ENCODE measurements around the gene HOXB7.

Gene HOXB7

GRCh38 chr17:48579760-48580554 lies 30.9 kb downstream of the HOXB7 start:
- H3K27me3 Mint-ChIP-seq: peaks cover 59% of the 10 kb centered on the region
- H3K36me3 Mint-ChIP-seq (ENCODE audit: low read depth): no peaks in the 10 kb centered on the region
- H3K9me3 Mint-ChIP-seq: no peaks in the 10 kb centered on the region
- H3K27ac Mint-ChIP-seq: no peak overlapping the region
- H3K4me3 Mint-ChIP-seq: peak overlapping the region; percentile 88
- peaks cover 42% of the 10 kb centered on the region for H3K4me1 Mint-ChIP-seq (ENCODE audit: low read depth)

GRCh38 chr17:48579471-48579759 lies 31.4 kb downstream of the HOXB7 start:
- H3K4me1 Mint-ChIP-seq (ENCODE audit: low read depth): peaks cover 42% of the 10 kb centered on the region
- no peaks in the 10 kb centered on the region for H3K36me3 Mint-ChIP-seq (ENCODE audit: low read depth)
- peaks cover 61% of the 10 kb centered on the region for H3K27me3 Mint-ChIP-seq
- no peak overlapping the region for H3K27ac Mint-ChIP-seq
- H3K9me3 Mint-ChIP-seq: no peaks in the 10 kb centered on the region
- H3K4me3 Mint-ChIP-seq: peak overlapping the region; percentile 88

- Mint-ChIP-seq H3K36me3 (ENCODE audit: low read depth) (no peaks in the 10 kb centered on the region), H3K4me3 (peak overlapping the region; percentile 88), H3K9me3 (no peaks in the 10 kb centered on the region), H3K4me1 (ENCODE audit: low read depth) (peaks cover 42% of the 10 kb centered on the region), H3K27me3 (peaks cover 59% of the 10 kb centered on the region), H3K27ac (no peak overlapping the region)
Observed at GRCh38 chr17:48578616-48579470, 32.0 kb downstream of the HOXB7 start.

DNA sequence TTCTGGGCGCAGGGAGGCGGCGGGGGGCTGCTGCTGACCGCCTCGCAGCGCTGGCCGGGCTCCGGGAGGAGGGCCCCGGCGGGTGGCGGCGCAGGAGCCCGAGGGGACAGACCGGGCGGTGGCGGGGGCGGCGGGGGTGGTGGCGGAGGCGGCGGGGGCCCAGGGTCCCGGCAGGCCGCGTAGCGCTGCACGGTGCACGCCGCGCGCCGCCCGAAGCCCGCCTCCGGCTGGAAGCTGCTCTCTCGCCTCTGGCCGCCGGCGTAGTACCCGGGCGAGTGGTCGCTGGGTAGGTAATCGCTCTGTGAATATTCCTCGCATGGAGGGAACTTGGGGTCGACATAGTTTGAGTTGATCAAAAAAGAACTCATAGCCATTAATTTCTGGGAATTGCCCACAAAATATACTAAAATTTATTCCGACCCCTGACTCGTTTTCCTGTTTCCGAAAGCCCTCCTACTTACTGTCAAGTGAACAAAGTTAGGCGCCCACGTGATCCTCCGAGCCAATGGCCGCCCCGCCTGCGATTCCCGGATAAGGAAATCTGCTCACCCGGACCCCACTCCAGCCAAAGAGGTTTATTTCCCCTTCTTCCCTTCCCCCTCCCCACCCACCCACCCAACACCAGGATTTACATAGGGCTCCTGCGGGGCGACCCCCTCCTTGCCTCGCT lies 32.7 kb downstream of the HOXB7 start, which contains the start of gene HOXB4:
Gene HOXB4, minus strand, starts transcription at position 405 of the 670 bp plus-strand sequence. Its CDS starts 31 bp downstream, at position 374.
- Mint-ChIP-seq H3K4me1 (ENCODE audit: low read depth) (peaks cover 42% of the 10 kb centered on the region), H3K27ac (peak within 1 kb of the TSS; percentile 77), H3K27me3 (peaks cover 52% of the 10 kb centered on the region)

DNA sequence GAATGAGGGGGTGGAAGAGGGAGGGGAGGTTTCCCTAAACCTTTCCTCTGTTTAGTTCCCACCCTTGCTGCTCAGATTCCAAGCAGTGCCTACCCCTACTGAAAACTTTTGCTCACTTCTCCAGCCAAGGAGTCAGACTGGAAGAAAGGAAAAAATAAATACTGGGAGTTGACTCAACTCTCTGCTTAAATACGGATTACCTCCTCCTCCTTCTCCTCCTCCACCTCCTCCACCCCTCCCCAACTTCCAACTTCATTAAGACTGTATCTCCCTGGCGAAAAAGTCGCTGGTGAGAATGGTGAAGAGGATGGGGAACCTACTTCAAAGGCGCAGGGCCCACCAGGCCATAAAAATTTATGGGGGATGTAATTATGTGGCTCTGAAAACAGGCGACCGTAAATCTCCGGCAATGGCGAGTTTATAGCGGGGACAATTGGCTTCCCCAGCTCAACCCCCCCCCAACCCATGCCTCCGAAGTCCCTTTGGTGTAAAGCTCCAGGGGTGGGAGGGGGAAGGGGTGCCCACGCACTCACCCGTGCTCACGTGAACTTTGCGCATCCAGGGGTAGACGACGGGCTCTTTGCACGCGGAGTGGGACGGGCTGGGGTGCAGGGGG lies 33.4 kb downstream of the HOXB7 start:
- Mint-ChIP-seq H3K4me1 (ENCODE audit: low read depth) (peaks cover 36% of the 10 kb centered on the region), H3K36me3 (ENCODE audit: low read depth) (no peaks in the 10 kb centered on the region), H3K9me3 (no peaks in the 10 kb centered on the region), H3K27me3 (peaks cover 45% of the 10 kb centered on the region), H3K4me3 (peak overlapping the region; percentile 77), H3K27ac (peak overlapping the region; percentile 36)

More for the DNA sequence above, 32.7 kb downstream of the HOXB7 start, which contains the start of gene HOXB4:
- Mint-ChIP-seq H3K9me3 (no peaks in the 10 kb centered on the region), H3K36me3 (ENCODE audit: low read depth) (no peaks in the 10 kb centered on the region), H3K4me3 (peak within 1 kb of the TSS; percentile 88)

GRCh38 chr17:48576479-48577309 lies 34.1 kb downstream of the HOXB7 start:
- no peaks in the 10 kb centered on the region for H3K9me3 Mint-ChIP-seq
- no peaks in the 10 kb centered on the region for H3K36me3 Mint-ChIP-seq (ENCODE audit: low read depth)
- H3K27ac Mint-ChIP-seq: no peak overlapping the region
- peak overlapping the region; percentile 77 for H3K4me3 Mint-ChIP-seq
- peaks cover 45% of the 10 kb centered on the region for H3K27me3 Mint-ChIP-seq
- H3K4me1 Mint-ChIP-seq (ENCODE audit: low read depth): peaks cover 34% of the 10 kb centered on the region

GRCh38 chr17:48575673-48576478 lies 34.9 kb downstream of the HOXB7 start:
- Mint-ChIP-seq H3K4me1 (ENCODE audit: low read depth) (peaks cover 29% of the 10 kb centered on the region), H3K27me3 (peaks cover 39% of the 10 kb centered on the region), H3K27ac (no peak overlapping the region), H3K9me3 (no peaks in the 10 kb centered on the region), H3K36me3 (ENCODE audit: low read depth) (no peaks in the 10 kb centered on the region), H3K4me3 (no peak overlapping the region)

GRCh38 chr17:48575066-48575582 lies 35.7 kb downstream of the HOXB7 start:
- Mint-ChIP-seq H3K9me3 (no peaks in the 10 kb centered on the region), H3K27me3 (peaks cover 32% of the 10 kb centered on the region), H3K36me3 (ENCODE audit: low read depth) (no peaks in the 10 kb centered on the region), H3K4me3 (no peak overlapping the region), H3K27ac (no peak overlapping the region), H3K4me1 (ENCODE audit: low read depth) (peaks cover 29% of the 10 kb centered on the region)

DNA sequence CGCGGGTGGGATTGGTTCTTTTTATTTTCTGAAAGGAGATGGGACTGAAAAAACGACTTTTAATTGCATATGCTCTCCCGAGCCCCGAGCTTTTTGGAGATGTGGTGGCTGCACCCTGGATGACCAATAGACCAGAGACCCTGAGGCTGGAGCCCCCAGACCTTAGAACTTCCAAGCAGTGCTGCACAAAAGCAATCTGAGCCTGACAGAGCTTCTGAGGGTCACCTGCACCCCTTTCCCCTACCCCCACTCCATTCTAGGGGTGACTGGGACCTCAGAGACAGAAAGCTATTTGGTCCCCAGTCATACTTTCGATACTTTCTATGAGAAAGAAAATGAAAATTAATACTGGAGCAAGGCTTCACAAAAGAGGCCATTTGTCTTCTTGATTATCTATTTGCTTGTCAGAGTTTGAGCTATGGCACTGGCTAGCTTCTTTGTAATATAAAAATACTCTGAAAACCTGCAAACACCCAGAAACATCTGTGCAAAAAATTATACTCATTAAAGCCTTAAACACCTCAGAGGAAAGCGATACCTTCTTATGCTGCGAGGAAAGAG lies 36.2 kb downstream of the HOXB7 start:
- H3K9me3 Mint-ChIP-seq: no peaks in the 10 kb centered on the region
- no peak overlapping the region for H3K27ac Mint-ChIP-seq
- H3K4me1 Mint-ChIP-seq (ENCODE audit: low read depth): peaks cover 24% of the 10 kb centered on the region
- H3K27me3 Mint-ChIP-seq: peaks cover 32% of the 10 kb centered on the region
- H3K4me3 Mint-ChIP-seq: no peak overlapping the region
- no peaks in the 10 kb centered on the region for H3K36me3 Mint-ChIP-seq (ENCODE audit: low read depth)

GRCh38 chr17:48571826-48572417 lies 38.9 kb downstream of the HOXB7 start:
- H3K9me3 Mint-ChIP-seq: no peaks in the 10 kb centered on the region
- H3K36me3 Mint-ChIP-seq (ENCODE audit: low read depth): no peaks in the 10 kb centered on the region
- no peak overlapping the region for H3K4me3 Mint-ChIP-seq
- peaks cover 10% of the 10 kb centered on the region for H3K4me1 Mint-ChIP-seq (ENCODE audit: low read depth)
- peaks cover 26% of the 10 kb centered on the region for H3K27me3 Mint-ChIP-seq
- H3K27ac Mint-ChIP-seq: no peak overlapping the region

GRCh38 chr17:48571024-48571818 lies 39.6 kb downstream of the HOXB7 start:
- H3K36me3 Mint-ChIP-seq (ENCODE audit: low read depth): no peaks in the 10 kb centered on the region
- peaks cover 7% of the 10 kb centered on the region for H3K4me1 Mint-ChIP-seq (ENCODE audit: low read depth)
- no peaks in the 10 kb centered on the region for H3K9me3 Mint-ChIP-seq
- H3K27ac Mint-ChIP-seq: no peak overlapping the region
- H3K4me3 Mint-ChIP-seq: no peak overlapping the region
- peaks cover 26% of the 10 kb centered on the region for H3K27me3 Mint-ChIP-seq
